Measurements from ENCODE around the gene ZSCAN30. TPM values are rescaled to one million over a fixed set of nuclear protein-coding genes. Genes with fewer than 3 reads are reported as not detected.

The ZSCAN30 gene
- total RNA-seq (2022; extraction: Qiagen RNA extraction; ENCODE audit: low read depth): 0.53 to 0.96 TPM (median 0.71 TPM) in 5 replicates

GRCh38 chr18:35290094-35290735 lies at the start of gene ZSCAN30:
ZSCAN30 (minus strand) TSS chr18:35290229; CDS start chr18:35264352, 25,877 bp downstream.

GRCh38 chr18:35240664-35241447 lies 49.2 kb downstream of the ZSCAN30 start, which contains the start of gene ZNF397:
ZNF397 (plus strand) TSS chr18:35241034; CDS start chr18:35242471, 1,437 bp downstream.

Other genes with a start within 250 kb of the ZSCAN30 start
- gene MAPRE2, start 248.8 kb downstream of the ZSCAN30 start, total RNA-seq (2022; extraction: Qiagen RNA extraction; ENCODE audit: low read depth): 13.9 to 16.4 TPM (median 15.3 TPM) in 5 replicates
- gene ZNF397, start 49.2 kb downstream of the ZSCAN30 start, total RNA-seq (2022; extraction: Qiagen RNA extraction; ENCODE audit: low read depth): 2.7 to 4.7 TPM (median 4.1 TPM) in 5 replicates
- gene ZNF24, start 54.2 kb upstream of the ZSCAN30 start, total RNA-seq (2022; extraction: Qiagen RNA extraction; ENCODE audit: low read depth): 8.8 to 12.5 TPM (median 11.8 TPM) in 5 replicates
- gene ZNF396, start 87.1 kb upstream of the ZSCAN30 start, total RNA-seq (2022; extraction: Qiagen RNA extraction; ENCODE audit: low read depth): 0.41 to 0.94 TPM (median 0.64 TPM) in 5 replicates
- 22.2 to 26.9 TPM (median 23.5 TPM) in 5 replicates for gene INO80C, start 207.7 kb upstream of the ZSCAN30 start, total RNA-seq (2022; extraction: Qiagen RNA extraction; ENCODE audit: low read depth)